HG03280 (cell line): ENCODE results near the gene CENPK.
"Not testable (repeated sequence)": the region's sequence is repeated elsewhere in the genome, so short reads cannot be mapped to it uniquely, and the experiment has no call there.

Experiments
- ATAC-seq: cut with Tn5 transposase; IDR thresholded peaks from one replicate; pipeline ENCODE4 v1.9.1; 2021; ENCODE audit warnings: mild to moderate bottlenecking, moderate library complexity; ENCODE audit not compliant: unreplicated experiment

Gene CENPK, protein sequence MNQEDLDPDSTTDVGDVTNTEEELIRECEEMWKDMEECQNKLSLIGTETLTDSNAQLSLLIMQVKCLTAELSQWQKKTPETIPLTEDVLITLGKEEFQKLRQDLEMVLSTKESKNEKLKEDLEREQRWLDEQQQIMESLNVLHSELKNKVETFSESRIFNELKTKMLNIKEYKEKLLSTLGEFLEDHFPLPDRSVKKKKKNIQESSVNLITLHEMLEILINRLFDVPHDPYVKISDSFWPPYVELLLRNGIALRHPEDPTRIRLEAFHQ

DNA sequence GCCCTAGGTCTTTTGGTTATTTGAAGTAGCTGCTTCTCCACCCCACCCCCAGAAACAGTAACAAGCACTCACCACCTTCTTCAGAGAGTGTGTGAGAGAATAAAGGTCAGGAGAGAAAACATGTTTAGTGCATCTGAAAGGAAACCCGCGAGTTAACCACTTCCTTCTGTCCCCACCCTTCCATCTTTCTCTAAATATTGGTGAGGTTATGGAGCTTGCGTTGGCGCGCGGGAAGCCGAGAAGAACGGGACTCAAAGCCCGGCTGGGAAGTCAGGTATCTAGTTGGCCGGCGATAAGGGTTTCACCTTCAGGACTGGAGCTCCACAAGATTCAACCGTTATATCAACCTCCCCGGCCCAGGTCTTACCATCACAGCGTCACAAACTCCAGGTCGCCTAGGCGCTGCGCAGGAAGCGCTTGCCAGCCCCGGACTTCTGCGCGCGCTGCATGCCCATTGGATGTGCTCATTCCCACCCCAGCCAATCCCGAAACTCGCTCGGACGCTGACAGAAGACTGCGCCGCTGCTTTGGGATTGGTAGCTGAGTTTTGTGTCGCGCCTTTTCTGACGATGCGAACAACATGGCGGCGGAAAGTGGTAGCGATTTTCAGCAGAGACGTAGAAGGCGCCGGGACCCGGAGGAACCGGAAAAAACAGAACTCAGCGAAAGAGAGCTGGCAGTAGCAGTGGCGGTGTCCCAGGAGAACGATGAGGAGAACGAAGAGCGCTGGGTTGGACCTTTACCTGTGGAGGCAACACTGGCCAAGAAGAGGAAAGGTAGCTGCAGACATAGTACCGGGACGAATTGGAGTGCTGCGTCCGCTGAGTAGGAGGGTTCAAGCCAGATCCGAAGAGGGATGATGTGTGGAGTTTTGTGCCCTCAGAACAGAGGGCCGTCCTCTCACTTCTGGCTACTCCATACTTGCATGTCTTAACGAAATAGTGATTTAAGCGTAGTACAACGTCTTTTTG, at the start of gene CENPK, which contains the start of gene PPWD1:
CENPK (minus strand) TSS at position 438 of the 971 bp plus-strand sequence. CDS start 8,261 bp downstream, outside the sequence.
PPWD1 (plus strand) TSS at position 566 of the 971 bp plus-strand sequence; CDS start at position 581, 15 bp downstream.
- ATAC-seq, result peak; percentile 100

DNA sequence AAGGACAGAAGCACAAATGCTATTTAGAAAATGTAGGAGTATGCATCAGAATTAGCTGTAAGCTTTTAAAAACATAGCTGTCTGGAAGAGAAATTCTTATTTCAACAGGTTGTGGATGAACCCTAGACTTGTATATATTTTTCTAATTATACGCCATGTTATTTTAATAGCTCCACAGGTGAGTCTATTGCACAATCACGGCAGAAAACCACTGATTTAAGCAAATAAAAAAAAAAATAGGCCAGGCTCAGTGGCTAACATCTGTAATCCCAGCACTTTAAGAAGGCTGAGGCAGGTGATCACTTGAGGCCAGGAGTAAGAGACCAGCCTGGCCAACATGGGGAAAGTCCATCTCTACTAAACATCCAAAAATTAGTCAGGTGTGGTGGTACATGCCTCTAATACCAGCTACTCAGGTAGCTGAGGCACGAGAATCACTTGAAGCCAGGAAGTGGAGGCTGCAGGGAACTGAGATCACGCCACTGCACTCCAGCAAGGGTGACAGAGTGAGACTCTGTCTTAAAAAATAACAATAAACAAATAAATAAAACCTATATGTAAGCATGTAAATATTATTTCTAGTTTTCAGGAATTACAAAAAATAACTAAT, 49.4 kb upstream of the CENPK start:
- ATAC-seq, result no peak

DNA sequence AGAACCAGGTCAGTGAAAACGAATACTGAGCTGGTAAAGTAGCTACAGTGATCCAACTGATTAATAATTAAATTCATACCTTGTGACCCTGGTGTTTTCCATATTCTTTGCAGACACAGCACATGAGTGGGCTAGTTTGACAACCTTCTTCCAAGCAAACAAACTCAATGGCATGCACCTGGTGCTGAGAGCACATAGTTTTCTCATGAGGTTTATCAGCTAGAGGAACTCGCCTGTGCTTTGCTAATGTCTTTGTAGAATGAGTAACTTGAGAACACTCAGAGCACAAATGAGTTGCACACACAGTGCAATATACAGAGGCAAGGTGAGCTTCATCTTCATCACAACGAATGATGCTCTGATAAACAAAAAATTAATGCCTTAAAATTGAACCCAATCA, 48.6 kb upstream of the CENPK start:
- ATAC-seq, result no peak

DNA sequence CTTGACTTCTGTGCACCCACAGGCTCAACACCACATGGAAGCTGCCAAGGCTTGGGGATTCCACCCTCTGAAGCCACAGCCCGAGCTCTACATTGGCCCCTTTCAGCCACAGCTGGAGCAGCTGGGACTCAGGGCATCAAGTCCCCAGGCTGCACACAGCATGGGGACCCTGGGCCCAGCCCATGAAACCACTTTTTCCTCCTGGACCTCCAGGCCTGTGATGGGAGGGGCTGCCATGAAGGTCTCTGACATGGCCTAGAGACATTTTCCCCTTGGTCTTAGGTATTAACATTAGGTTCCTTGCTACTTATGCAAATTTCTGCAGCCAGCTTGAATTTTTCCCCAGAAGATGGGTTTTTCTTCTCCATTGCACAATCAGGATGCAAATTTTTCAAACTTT, 38.8 kb upstream of the CENPK start:
- not testable (repeated sequence) for ATAC-seq

DNA sequence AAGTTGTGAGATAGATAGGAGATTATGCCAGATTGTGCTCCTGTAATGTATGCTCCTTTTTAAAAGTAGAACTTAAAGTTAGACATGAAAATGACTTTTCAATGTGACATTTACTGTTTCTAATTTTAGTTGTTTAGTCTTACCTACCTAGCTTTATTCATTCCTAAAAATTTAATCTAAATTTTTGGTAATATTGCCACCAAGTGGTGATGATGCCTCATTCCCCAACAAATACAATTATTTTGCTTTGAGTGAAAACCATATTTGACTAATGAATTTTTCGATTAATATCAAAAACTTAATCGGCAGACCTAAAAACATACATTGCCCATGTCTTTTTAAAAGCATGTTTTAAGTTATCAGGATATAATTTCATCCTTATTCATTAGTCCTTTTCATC, 25.7 kb upstream of the CENPK start:
- no peak for ATAC-seq

DNA sequence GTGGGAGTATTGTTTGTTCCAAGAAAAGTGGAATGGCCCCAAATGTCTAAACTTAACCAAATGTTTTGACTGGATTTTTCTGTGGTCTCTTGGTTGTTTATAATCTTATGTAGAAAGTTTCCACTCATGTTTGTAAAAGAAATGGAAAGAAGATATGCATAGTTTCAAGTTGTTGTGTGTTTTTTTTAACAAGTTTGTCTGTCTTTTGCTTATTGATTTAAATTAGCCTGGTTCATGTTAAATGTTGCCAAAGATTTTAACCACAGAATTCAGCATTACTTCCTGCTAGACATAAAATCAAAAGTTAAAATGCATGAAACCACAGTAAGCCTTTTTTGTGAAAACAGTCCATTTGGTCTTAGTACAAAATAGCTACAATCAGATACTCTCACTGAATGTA, 14.2 kb upstream of the CENPK start:
- no peak for ATAC-seq

DNA sequence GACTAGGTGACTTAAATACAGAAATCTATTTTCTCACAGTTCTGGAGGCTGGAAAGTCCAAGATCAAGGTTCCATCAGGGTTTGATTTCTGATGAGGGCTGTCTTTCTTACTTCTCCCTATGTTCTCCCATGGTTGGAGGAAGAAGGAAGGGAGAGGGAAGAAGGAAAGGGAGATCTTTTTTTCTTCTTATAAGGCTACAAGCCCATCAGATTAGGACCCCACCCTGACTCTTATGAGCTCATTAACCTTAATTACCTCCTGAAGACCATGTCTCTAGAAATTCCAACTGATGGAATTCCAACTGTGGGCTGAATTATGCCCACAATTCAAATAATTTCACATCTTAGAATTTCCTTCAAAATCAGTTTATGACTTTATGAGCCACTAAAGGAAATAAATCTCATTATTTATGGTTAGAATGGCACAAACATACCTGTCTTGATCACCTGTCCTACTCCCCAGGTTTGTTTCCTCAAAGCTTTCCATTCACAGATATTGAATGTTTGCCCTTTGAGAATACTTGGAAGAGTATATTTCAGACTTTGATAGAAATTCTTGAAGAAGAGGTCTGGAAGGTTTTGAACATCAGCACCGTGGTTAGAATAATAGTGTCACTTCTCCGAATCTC, 7.7 kb upstream of the CENPK start:
- no peak for ATAC-seq

DNA sequence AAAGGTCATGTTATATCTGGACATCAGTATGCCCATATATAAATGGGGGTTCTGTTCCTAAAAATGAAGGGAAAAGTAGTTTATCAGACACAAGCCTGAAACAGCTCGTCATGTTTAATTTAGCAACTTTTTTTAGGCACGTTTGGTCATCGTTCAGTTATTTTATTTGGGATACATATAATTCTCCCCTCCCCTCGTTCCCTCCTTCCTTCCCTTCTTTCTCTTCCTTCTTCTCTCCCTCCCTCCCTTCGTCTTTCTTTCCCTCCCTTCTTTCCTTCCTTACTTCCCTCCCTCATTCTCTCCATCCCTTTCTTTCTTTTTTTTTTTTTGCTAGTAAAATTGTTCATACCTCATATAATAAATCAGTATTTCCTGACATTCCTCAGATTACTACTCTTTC, 3.5 kb upstream of the CENPK start:
- ATAC-seq, result no peak

DNA sequence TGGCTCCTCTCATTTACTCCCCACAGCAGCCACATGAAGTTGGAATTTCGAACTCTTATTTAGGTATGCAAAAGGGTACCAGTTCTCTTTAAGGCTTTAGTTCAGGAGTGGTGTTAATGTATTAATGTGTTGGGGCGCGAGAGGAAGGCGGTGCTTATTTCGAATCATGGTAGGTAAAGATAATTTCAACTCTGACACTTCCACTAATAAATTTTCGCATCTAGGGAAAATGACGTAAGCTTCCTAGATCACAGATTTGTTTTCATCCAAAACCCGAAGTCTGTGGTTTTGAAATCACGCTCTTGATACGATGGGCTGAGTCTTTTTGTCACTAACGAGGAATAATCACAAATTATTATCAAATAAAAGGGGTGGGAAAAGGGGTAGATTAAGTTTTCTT, 809 bp upstream of the CENPK start:
- no peak for ATAC-seq

DNA sequence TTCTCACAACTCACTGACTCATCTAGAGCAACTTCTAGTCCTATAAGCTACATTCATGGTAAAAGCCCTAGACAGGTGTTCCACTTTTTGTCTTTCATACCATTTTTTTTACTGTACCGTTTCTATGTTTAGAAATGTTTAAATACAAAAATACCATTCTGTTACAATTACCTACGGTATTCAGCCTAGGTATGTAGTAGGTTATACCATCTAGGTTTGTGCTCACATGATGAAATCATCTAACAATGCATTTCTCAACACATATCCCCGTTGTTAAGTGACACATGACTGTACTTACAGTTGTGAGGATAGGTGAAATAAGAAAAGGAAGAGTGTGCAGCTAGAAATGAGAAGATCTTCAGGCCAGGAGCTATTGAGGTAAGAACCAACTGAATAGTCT, 6.2 kb downstream of the CENPK start:
- ATAC-seq, result no peak

DNA sequence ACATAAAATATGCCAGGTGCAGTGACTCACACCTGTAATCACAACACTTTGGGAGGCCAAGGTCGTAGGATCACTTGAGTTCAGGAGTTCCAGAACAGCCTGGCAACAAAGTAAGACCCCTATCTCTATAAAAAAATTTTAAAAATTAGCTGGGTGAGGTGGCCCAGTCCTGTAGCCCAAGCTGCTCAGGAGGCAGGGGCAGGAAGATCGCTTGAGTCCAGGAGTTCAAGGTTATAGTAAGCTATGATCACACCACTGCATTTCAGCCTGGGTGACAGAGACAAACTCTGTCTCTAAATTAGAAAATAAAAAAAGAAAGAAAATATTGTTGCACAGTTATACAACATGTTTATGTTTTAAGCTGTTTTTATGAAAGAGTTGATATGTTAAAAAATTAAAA, 6.8 kb downstream of the CENPK start:
- ATAC-seq, result no peak

DNA sequence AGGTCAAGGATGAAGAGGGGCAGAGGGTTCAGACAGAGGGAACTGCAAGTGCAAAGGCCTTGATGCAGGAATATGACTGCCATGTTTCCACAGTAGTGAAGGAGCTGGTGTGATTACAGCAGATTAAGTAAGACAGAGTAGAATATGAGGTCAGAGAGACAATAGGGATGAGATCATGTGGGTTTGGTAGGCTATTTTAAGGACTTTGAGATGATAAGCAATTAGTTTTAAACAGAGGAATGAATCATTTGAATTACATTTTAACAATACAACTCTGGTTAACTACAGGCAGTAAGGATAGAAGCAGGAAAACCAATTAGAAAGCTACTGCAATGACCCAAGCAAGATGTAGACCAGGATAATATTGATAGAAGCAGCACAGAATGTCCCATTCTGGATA, 7.7 kb downstream of the CENPK start:
- ATAC-seq, result no peak

DNA sequence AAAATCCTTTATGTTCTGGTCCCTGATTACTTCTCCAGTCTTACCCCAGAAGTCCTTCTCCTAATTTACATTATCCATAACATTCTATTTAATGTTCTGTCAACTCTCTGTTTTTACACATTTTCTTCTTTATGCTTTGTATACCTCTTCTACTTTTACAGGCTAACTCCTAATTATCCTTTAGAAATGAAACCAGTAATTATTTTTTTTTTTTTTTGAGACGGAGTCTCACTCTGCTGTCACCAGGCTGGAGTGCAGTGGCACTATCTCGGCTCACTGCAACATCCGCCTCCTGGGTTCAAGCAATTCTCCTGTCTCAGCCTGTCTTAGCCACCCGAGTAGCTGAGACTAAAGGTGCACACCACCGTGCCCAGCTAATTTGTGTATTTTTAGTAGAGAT, 9.0 kb downstream of the CENPK start:
- no peak for ATAC-seq

DNA sequence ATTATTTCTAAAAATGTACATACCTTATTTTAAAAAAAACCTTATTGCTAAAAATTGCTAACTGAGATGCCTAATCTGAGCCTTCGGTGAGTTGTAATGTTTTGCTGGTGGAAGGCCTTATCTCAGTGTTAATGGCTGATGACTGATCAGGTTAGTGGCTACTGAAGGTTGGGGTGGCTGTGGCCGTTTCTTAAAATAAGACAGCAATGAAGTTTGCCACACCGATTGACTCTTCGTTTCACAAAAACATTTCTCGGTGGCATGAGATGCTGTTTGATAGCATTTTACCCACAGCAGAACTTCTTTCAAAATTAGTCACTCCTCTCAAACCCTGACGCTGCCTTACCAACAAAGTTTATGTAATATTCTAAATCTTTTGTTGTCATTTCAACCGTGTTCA, 14.7 kb downstream of the CENPK start:
- no peak for ATAC-seq

DNA sequence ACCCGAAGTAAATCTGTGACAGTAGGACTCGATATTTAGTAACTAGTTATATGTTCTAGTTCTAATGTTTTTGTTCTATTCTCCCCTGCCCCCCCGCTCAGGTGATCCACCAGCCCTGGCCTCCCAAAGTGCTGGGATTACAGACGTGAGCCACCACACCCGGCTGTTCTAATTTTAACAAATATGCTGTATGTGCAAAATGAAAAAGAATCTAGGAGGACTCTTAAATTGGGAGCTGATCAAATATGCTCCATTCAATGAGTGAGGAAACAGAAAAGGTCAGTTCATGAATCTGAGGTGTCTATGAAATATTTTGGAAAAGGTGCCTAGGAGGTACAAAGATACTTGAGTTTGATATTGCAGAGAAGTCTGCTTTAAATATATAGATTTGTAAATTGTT, 16.8 kb downstream of the CENPK start:
- ATAC-seq, result no peak

DNA sequence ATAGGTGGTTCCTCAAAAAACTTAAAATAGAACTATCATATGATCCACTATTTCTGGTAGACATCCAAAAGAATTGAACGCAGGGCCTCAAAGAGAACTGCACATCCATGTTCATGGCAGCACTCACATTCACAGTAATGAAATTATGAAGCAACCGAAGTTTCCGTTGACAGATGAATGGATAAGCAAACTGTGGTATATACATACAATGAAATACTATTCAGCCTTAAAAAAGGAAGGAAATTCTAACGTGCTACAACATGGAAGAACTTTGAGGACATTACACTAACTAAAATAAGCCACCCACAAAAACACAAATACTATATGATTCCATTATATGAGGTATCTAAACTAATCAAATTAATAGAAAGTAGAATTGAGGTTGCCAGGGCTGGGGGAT, 18.5 kb downstream of the CENPK start:
- no peak for ATAC-seq

DNA sequence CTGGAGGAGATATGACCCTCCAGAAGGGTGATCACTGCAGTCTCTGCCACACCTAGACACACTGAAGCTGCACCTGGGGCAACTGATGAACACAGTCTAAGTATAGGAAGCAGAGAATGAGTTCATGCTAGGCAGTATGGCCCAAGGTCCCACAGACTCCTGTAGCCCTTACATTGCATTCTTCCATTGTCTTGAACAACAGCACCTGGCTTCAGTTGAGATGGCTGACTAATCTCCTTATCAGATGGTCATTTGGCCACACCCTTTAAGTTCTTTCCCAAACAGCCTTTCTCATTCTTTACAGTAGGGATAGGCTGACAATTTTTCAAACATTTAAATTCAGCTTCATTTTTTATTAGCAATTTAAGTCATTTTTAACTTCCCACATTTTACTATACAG, 23.1 kb downstream of the CENPK start:
- ATAC-seq, result no peak

DNA sequence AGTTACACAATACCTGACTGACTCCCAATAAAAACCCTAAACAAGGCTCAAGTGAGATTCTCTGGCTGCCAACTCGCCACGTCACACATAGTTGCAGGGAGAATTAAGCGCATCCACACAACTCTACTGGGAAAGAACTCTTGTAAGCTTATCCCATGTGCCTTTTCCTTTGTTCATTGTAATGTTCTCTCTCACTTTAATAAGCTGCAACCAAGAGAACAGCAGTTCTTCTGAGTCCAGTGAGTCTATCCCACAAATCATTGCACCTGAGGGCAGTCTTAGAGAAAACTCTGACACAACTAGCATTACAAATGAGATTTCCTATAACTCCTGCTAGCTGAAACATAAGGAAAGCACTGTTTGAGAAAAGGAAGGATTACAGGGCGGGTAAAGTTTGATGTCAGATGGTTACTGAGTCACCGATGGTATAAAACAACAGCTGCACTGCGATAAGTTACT, 27.4 kb downstream of the CENPK start:
- no peak for ATAC-seq

DNA sequence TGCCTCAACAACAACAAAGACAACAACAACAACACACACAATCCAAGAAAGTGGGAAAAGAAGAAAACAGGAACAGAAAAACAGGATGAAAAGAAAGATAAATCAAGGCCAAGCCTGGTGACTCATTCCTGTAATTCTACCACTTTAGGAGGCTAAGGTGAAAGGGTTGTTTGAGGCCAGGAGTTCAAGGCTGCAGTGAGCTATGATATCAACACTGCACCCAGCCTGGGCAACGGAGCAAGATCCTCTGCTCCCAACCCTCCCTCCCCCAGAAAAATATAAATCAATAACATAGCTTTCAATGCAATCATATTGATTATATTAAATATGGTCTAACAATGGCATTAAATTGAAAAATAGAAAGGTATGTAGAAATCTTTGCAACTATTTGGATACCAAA, 32.1 kb downstream of the CENPK start:
- no peak for ATAC-seq

DNA sequence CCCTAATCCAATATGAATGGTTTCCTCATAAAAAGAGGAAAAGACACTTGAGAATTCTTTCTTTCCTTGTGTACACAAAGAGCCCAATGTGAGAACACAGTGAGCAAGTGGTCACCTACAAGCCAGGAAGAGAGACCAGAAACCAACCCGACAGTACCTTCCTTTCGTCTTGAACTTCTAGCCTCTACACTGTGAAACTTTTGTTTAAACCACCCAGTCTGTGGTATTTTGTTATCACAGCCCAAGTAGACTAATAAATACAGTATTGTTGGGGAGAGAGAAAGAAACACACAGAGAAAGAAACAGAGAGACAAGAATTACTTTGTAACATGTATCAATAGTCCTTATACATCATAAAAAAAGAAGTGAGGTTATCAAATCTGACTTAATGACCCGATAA, 37.2 kb downstream of the CENPK start:
- no peak for ATAC-seq
